Activated T-cell treated with anti-CD3 and anti-CD28 coated beads, Interleukin-2, amount 50 U/mL, for 1 hour (primary cell): ENCODE results near the gene MEI1.
A peak's percentile ranks its signal among the peaks of the same experiment; 100 is the strongest.

ENCODE experiments used
- DNase-seq: peaks from one replicate; pipeline ENCODE4 v3.0.0-alpha.2; 2020

The MEI1 gene

GRCh38 chr22:41752011-41752970, 53.0 kb downstream of the MEI1 start:
- DNase-seq, result no peak

GRCh38 chr22:41753984-41754383, 54.7 kb downstream of the MEI1 start:
- DNase-seq, result no peak

GRCh38 chr22:41757502-41757901, 58.2 kb downstream of the MEI1 start:
- no peak for DNase-seq

- no peak for DNase-seq
These were observed 58.9 kb downstream of the MEI1 start for GRCh38 chr22:41758231-41758630.

- peak; percentile 40 for DNase-seq
These were observed 63.9 kb downstream of the MEI1 start for GRCh38 chr22:41762980-41763779.

- DNase-seq, result no peak
These were observed 67.2 kb downstream of the MEI1 start for GRCh38 chr22:41766476-41766875.

GRCh38 chr22:41768430-41768829, 69.1 kb downstream of the MEI1 start:
- DNase-seq, result no peak

- DNase-seq, result no peak
These were observed 71.6 kb downstream of the MEI1 start for GRCh38 chr22:41770715-41771468.

- DNase-seq, result no peak
These were observed 72.9 kb downstream of the MEI1 start for GRCh38 chr22:41772198-41772597.

- no peak for DNase-seq
These were observed 73.3 kb downstream of the MEI1 start for GRCh38 chr22:41772645-41773044.

- no peak for DNase-seq
These were observed 76.0 kb downstream of the MEI1 start for GRCh38 chr22:41775338-41775737.

- no peak for DNase-seq
These were observed 76.7 kb downstream of the MEI1 start for GRCh38 chr22:41775976-41776375.

- DNase-seq, result no peak
These were observed 77.1 kb downstream of the MEI1 start for GRCh38 chr22:41776381-41776780.

GRCh38 chr22:41777749-41778425, 78.6 kb downstream of the MEI1 start:
- DNase-seq, result no peak

GRCh38 chr22:41779929-41780505, 80.7 kb downstream of the MEI1 start:
- DNase-seq, result no peak

- DNase-seq, result peak; percentile 82
These were observed 81.6 kb downstream of the MEI1 start for GRCh38 chr22:41780746-41781505.

GRCh38 chr22:41781507-41781906, 82.2 kb downstream of the MEI1 start:
- peak; percentile 45 for DNase-seq

- peak; percentile 30 for DNase-seq
These were observed 83.0 kb downstream of the MEI1 start for GRCh38 chr22:41782316-41782715.

GRCh38 chr22:41782751-41783150, 83.4 kb downstream of the MEI1 start:
- no peak for DNase-seq

- no peak for DNase-seq
These were observed 88.0 kb downstream of the MEI1 start for GRCh38 chr22:41787331-41787730.

- no peak for DNase-seq
These were observed 94.6 kb downstream of the MEI1 start for GRCh38 chr22:41793871-41794270.
